Stimulated activated CD4-positive, alpha-beta T cell treated with anti-CD3 and anti-CD28 coated beads, Interleukin-1b, Interleukin-23, amount 100 ng/mL, for 48 hours (primary cell): ENCODE measurements around the gene PTPRG.

Source experiments
- DNase-seq: peaks from one replicate; pipeline ENCODE4 v3.0.0-alpha.2; 2020

The PTPRG gene

DNA sequence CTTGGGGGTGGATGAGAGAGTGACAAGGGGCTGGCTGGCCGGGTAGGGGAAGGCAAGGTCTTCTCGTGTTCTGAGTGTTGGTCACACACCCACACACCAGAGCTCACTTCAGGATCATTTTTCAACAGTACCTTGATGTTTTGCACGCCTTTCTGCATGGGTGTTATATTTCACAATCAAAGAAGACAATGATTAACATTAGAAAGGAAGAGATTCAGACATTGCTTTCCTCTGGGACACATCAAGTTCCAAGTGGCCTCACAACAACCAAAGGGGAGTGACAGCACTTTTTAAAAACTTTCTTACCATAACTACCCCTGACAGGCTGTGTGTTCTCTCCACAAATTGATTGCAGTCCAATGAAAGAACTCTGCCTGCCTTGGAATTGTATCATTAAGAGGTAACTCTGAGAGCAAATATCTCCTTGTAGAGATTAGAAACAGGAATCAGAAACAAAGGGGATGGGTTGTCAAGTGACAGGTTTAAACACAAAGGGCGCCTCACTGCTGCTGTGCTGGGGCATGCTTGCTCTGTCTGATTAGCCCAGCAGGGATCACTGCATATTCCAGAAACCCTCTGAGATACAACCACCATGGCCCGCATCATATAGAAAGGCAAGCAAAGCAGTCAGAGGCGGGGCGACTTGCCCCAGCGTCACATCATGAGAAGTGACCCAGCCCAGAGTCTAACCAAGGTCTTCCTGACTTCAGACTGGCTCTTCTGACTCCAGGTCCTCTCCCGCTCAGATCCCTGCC, 581.1 kb downstream of the PTPRG start:
- DNase-seq: no peak

DNA sequence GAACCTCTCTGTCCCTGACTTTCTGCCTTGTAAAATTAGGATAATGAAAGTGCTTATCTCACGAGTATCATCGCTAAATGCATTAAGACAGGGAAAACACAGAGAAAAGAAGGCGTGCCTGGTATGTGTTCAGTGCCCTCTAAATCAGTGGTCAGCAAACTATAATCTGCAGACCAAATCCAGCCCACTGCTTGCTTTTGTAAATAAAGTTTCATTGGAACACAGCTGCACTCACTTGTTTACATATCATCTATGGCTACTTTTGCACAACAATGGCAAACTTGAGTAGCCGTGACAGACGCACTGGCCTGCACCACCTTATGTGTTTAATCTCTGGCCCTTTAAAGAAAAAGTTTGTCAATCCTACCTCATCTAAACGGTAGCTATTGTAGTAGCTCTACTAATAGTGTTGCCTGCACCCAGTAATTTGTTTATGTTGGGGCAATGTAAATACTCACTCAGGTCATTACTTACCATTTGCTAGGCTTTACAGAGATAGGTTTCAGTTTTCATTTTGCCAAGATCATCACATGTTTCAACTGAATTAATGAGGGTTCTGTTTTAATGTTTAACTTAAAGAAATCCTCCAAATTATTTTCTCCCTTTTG, 582.6 kb downstream of the PTPRG start:
- no peak for DNase-seq

DNA sequence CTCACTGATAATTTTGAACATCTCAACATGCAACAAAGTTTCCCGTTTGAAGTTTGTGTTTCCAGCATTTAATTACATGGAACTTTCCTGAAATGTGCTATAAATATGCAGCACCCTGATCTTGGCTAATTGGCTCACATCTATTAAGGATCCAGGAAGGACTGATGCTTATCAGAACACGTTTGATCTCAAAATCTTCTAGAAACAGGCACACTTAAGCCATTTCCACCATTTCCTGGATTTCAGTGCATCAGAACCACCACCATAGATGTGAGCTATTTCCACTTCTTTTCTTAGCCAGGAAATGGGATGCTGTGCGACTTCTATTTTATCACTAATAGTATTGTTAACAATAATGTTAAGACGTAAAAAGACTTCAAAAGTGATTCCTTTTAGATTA, 583.1 kb downstream of the PTPRG start:
- DNase-seq: no peak

DNA sequence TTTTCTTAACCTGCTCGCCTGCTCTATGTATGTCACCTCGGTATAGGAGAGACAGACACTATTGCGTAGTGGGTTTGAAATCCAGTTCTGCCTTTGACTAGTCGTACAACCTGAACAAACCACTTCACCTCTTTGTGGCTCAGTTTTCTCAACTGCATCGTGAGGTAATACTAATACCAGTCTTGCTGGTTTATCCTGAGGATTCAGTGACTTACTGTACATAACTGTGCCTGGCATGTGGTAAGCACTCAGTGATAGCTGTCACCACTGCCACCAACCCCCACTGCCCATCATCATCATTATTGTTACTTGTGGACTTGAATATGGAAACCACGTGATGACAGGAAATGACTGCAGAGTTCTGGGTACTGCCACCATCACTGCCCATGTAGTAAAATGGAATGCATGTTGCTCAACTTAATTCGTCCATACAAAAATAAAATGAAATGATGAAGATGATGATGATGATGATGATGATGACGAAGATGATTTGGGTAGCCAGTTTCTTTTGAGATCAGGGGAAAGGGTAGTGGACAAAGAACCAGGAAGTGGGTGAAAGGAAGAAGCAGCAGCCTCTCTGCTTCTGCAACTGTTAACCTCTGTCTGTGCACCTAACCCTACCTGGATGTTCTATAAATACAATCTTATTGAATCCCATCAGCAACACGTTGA, 583.9 kb downstream of the PTPRG start:
- DNase-seq: no peak

DNA sequence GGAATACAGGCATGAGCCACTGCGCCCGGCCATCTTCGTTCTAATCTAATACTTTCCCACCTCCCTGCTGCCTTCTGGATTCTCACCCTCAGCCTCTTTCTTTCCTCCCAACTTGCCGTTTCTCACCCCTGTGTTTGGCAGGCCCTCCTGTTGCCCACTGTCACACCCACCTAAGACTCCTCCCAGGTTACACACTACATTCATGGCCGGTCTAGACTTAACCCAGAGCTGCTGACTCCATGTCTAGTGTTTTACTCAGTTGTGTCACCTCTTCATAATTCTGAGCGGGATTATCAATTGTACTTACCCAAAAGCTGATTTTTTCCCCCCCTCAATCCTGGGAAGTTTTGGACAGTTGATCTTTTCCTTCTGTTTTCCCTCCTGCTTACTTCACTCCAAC, 588.2 kb downstream of the PTPRG start:
- no peak for DNase-seq

DNA sequence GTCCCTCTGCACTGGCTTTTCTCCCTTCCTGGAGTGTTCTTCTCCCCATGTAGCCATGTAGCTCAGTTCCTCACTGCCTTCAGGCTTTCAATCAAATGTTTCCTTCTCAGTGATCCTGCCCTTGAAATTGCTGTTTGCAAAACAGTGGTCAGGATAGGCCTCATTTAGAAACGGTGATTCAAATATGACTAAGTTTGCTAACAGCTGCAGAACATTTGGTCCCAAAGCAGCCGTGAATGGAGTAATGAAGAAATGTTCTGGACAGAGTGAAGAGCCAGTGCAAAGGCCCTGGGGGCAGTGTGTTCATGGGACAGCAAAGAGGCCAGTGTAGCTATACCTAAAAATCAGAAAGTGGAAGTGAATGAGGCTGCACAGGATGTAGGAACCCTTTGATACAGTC, 588.6 kb downstream of the PTPRG start:
- DNase-seq: no peak

DNA sequence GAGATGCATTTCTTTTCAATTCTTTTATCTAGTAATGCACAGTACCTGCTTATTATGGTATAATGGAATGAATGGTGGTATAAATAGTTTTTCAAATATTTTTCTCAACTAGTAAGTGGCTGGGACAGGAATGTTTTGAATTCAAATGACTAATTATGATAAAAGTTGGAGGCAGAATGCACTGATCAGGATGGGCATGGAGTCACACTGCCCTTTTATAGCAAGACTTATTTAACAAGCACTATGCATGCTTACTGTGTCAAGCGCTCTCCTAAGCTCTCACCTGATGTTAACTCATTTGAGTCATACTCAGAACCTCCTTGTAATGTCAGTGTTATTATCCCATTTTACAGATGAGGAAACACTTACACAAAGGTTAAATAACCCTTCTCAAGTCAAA, 590.2 kb downstream of the PTPRG start:
- DNase-seq: no peak

DNA sequence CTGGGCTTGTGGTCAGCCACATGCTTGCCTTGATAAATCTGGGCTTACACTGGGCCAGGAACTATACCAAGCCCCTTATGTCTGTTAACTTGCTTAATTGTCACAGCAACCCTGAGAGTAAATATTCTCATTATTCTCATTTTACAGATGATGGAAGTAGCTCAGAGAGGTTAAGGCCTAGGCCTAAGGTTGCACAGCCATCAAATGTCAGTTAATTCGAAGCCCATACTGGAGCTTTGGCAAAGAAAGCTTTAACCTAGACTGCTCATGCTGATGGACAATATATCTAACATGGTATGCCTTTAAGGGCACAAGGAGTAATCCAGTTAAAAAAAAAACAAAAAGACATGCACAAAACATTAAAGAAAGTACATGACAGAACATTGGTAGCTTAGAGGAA, 591.9 kb downstream of the PTPRG start:
- no peak for DNase-seq

DNA sequence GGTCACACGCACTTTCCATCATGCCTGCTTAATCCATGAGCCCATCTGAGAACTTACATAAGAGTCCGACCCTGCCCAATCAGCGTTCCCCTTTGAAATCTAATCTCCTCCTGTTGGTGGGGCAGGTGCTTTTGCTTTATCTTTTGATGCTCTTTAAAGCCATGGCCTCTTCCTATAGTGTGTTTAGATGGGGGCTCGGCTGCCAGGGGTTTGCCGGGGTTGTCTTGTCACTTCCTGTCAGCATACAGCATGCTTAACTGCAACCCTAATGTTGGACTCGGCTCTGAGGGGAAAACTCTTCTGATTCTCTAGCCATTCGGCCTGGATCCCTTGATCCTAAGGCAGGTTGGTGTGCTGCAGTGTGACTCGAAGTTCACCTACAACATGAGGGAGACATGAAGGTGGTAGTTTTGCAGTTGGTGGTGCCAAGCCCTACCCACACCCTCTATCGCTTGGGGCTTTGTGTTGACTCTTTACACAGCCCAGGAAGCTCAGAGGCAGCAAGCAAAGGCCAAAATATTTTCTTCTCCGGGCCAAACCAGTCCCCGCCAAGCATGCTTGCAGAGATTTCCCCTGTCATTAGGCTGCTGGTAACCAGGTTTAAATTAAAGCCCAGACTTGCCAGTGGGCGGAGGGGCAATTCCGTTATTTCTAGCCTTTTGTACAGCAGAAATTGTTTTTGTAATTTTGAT, 593.2 kb downstream of the PTPRG start:
- no peak for DNase-seq

DNA sequence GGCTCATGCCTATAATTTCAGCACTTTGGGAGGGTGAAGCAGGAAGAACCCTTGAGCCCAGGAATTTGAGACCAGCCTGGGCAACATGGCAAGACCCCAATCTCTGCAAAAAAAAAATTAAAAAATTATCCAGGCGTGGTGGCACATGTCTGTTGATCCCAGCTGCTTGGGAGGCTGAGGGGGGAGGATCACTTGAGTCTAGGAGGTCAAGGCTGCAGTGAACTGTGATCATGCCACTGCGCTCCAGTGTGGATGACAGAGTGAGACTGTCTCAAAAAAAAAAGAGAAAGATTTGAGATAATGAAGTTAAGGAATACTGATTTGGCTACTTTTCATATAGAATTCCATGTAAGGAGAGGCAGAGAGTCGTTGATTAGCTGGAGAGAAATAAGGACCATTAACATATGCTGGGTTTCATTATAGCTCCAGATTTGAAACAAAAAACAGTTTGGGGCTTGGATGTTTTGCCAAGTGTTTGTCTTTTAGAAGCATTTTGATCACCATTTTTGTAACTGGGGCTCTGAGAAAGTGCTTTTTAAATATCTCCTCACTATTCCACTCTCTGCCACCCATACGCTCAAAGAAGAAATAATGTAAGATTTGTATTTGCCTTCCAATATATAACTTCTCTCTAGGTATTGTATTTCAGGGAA, 597.8 kb downstream of the PTPRG start:
- no peak for DNase-seq

DNA sequence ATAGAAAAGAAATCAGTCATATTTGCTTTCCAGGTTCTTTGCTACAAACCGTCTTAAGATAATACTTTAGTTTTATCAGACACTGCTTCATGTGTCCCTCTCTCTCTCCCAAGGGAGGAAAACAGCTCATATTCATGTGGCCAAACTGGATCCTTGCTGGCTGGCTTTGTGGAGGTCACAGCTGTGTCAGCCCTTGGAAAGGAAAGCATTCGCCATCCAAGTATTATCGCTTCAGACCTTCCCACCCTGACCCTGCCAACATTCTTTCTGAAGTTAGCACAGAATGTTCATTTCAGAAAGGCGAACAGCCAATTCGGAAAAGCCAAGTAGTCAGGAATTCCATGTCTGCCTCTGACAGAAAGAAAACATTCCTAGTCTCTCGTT, 598.3 kb downstream of the PTPRG start:
- no peak for DNase-seq

DNA sequence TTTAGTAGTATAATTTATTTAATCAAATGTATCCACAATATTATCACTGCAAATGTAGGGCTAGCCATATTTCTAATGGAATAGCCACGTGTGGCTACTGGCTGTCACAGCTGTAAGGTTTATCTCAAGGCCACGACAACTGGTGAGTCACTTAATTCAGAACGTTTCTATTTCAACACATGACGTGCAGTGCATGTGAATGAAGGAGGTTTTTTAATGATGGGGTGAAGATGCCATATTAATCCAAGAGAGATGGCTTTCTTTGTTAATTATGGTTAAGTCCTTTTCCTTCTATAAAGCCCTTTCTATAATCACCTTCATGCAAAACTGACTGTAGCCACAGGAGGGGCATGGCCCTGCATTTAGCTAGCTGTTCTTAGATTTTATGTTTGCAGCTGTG, 600.0 kb downstream of the PTPRG start:
- no peak for DNase-seq

DNA sequence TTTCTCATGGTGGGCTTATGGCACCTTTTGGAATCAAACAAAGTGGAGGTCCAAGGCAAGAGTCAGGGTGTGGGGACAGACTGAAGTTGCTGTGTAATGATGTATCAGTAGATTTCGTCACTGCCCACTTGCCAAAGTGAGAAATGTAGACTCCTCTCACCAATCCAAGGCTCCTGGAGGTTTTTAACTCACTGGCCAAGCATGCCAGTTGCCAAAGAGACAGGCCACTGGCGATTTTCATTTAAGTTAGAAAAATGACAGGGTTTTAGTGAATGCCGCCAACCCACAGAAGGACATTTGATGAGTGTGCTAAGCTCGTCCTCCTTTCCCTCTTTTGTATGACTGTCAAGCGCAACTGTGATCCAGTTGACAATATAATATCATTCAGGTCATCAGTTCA, 602.8 kb downstream of the PTPRG start:
- DNase-seq: no peak

DNA sequence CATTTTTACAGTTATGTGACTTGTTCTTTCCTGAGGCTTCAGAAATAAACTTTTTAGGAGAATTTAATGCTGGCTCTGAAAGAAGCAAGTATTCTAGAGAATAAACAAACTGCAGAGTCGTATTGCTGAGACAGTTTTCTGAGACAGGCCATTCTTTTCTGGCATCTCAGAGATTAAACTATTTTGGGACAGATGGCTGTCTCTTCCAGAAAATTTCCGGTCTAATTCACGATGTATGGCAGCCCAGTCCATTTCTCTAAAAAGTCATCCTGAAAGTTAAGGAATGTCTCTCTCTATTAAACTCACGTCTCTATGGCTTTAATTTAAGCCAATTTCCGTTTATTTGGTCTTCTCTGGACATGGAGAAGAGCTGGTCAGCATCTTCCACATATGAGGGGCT, 603.4 kb downstream of the PTPRG start:
- no peak for DNase-seq

DNA sequence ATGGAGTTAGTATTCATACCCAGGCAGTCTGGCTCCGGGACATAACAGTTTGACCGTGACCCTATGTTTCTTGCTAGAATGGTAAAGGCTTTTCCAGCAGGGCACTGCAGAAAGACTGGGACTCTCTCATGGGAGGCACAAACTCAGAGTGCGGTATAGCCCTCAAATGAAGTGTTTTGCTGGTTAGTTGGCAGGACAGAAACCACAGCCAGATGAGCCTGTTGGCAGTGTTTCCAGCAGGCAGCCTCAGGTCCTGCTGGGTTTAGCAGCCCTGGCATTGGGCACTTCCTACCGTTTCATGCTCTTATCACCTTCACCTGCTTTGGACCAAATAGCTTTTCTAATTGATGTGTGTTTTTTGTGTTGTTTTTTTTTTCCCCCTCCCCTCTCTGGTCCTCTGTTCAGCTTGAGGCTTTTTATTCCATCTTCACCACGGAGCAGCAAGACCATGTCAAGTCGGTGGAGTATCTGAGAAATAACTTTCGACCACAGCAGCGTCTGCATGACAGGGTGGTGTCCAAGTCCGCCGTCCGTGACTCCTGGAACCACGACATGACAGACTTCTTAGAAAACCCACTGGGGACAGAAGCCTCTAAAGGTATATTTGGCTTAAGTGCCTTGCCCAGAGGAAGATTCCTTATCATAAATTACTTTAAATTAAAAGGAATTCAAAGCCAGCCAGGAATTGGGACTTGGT, 606.3 kb downstream of the PTPRG start:
- DNase-seq: no peak

DNA sequence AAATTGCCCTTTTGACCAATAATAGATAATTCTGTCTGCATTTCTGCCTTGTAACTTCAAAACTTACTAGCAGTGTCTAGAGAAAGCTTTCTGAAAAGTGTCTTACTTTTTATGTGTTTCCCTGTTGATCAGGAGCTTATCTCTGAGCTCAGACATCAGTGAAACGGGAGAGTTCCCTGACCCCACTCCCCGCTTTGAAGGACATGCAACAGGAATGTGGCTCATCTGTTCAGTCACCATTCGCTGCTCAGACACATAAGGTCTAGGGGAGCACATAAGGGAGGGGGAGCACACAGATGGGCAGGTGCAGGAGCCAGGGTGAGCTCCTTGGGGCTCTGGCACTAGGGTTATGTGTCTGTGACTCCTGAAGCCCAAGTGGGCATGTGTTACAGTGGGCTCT, 607.0 kb downstream of the PTPRG start:
- DNase-seq: no peak

DNA sequence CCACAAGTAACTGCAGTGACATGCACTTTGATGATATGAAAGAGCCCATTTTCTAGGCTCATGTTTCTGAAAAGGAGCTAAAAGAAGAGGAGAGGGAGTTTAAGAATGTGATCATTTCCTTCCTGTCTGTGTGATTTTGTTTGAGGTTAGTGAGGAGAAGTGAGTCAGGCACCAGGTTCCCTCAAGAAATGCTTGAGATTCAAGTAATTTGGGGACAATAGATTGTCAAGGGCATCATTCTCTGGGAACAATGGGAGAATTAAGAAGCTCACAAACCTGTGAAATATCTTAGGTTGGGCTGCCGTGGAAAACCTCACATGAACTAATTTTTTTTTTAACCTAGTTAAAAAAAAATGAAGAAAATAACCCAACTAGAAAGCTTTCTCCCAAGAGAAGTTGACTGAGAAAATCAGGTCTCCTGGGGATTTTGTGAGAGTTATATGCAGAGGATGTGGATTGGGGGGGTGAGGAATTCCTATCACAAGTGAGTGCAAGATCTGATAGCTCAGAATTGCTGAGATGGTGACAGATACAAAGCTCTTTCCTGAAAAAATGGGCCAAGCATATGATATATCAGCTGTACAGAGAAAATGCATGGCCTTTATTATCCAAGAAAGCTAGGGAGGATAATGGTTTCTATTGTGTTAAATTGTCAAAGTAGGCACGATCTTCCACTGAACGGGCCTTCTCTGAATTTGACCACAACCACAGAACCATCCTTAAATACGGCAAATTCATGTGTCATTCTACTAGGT, 608.7 kb downstream of the PTPRG start:
- DNase-seq: no peak

DNA sequence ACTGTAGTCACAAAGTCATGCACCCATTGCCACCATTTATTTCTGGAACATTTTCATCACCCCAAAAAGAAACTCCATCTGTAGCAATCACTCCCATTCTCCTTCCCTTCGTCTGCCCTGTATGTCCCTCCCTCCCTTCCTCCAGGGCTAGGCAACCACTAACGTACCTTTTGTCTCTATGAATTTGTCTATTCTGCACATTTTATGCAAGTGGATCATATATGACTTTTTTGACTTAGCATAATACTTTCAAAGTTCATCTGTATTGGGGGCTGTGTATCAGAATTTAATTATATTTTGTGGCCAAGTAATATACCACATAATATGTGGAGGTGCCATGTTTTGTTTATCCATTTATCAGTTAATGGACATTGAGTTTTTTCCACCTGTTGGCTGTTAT, 610.4 kb downstream of the PTPRG start:
- DNase-seq: no peak

DNA sequence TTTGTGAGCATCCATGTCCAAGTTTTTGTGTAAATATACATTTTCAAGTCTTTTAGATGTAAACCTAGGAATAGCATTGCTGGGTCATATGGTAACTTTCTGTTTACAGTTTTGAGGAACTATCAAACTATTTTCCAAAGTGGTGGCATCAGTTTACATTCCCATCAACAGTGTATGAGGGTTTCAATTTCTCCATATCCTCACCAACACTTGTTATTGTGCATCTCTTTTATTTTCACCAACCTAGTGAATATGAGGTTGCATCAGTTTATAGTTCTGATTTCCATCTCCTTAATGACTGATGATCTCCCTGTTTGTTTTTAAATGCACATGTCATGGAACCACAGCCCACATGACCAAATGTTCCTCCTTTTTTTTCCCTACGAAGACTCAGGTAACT, 610.8 kb downstream of the PTPRG start:
- no peak for DNase-seq

DNA sequence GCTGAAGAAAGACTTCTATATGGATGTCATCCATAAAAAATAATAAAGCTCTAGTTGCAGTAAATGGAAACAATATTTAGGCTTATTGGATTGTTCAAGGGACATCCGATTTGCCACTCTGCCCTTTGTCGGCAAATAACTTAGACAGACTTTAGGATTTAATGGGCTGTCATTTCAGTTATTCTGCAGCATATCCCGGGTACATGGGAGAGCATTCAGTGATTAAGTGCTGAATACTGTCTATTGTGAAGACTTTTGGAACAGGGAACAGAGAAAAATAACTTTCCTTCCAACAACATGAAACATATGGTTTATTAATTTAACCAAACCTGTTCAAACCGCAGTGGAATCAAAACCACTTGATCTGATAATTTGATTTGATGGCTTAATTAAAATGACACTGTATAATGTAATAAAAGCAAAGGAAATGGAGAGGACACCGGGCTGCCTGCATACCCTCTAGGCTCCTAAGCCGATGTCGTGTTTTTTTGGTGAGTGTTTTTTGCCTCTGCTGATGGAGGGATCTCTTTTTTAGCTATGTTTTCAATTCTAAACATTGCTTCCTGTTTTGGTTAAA, 612.7 kb downstream of the PTPRG start:
- no peak for DNase-seq

DNA sequence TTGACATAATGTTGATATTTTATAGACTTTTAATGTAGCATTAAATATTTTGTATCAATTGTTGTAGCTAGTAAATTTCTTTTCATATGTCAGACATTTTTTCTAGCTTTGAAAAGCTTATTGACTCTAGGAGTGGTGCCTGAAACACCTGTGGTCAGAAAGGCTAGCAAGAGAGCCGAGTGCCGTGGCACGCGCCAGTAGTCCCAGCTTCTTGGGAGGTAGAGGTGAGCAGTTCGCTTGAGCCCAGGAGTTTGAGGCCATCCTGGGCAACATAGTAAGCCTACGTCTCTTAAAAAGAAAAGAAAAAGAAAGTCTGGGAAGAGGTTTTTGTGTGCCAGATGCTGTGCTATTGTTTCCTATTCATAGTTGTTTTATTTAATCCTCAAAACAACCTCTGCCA, 613.8 kb downstream of the PTPRG start:
- no peak for DNase-seq

DNA sequence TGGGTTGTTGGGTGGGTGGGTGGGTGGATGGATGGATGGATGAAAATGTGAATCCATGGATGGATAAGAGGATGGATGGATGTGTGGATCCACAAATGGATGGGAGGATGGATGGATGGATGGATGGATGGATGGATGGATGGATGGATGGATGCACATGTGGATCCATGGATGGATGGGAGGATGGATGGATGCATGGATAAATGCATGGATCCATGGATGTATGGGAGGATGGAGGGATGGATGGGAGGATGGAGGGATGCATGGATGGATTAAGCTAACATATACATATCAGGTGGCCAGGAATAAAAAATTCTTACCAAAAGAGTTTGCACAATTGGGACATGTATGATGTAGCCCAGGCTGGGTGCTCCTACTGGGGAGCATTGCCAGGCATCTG, 616.7 kb downstream of the PTPRG start:
- DNase-seq: no peak
